CD4-positive, alpha-beta T cell (primary cell): ENCODE data around the gene B4GALT6. TPM values are rescaled to one million over a fixed set of nuclear protein-coding genes. Genes with fewer than 3 reads are reported as not detected.

Experiments
- ATAC-seq: fragments of 200-7000 bp; cut with Tn5 transposase; one replicate; pipeline ENCODE4 v1.10.0; 2022; ENCODE audit warnings: mild to moderate bottlenecking; ENCODE audit not compliant: poor library complexity
- CTCF ChIA-PET: fragments of 350-600 bp; sonication (Branson Sonifier 250); formaldehyde crosslinking; loops from one replicate; lab custom pipeline; 2021; ENCODE audit warnings: antibody characterized with exemption, inconsistent platforms; lab: Charles Lee
- POLR2A ChIA-PET: fragments of 350-600 bp; sonication (Branson Sonifier 250); formaldehyde crosslinking; loops from one replicate; lab custom pipeline; 2021; ENCODE audit warnings: antibody characterized with exemption, inconsistent platforms; lab: Charles Lee
- DNase-seq, 14 experiments: peaks; one replicate each; pipeline ENCODE4 v3.0.0-alpha.2; 2013 to 2020; ENCODE audit warnings: mixed read lengths in 2 of 14
- H3K27ac ChIP-seq, 2 donors: one replicate each; pipeline versions ENCODE4 v1.5.1 to v1.7.0; 2013; ENCODE audit warnings: low read length in 2 of 2, low read depth in 1 of 2, mild to moderate bottlenecking in 1 of 2
- H3K27me3 ChIP-seq, 2 experiments: 1 replicate in 1 of 2; 2 replicates in 1 of 2; pipeline versions ENCODE4 v1.6.1 to v1.7.0; 2013; ENCODE audit warnings: low read length in 2 of 2, control low read depth in 1 of 2, mild to moderate bottlenecking in 1 of 2, moderate library complexity in 1 of 2; ENCODE audit not compliant: insufficient read depth in 2 of 2, control insufficient read depth in 1 of 2
- H3K36me3 ChIP-seq: one replicate; pipeline ENCODE4 v1.6.1; 2013; ENCODE audit warnings: low read length, control low read depth; ENCODE audit not compliant: insufficient read depth
- H3K4me1 ChIP-seq: one replicate; pipeline ENCODE4 v1.6.1; 2013; ENCODE audit warnings: low read length, control low read depth; ENCODE audit not compliant: insufficient read depth
- H3K4me3 ChIP-seq: one replicate; pipeline ENCODE4 v1.5.1; 2013; ENCODE audit warnings: mild to moderate bottlenecking, low read length, moderate library complexity
- H3K9me3 ChIP-seq, 2 experiments: 1 replicate in 1 of 2; 2 replicates in 1 of 2; pipeline versions ENCODE4 v1.6.1 to v1.7.0; 2013; ENCODE audit warnings: low read length in 2 of 2, mild to moderate bottlenecking in 2 of 2, control low read depth in 1 of 2, moderate library complexity in 1 of 2; ENCODE audit not compliant: control insufficient read depth in 1 of 2, insufficient read depth in 1 of 2
- H3K27ac Mint-ChIP-seq: one replicate; pipeline ENCODE4 v1.8.0; 2020; ENCODE audit warnings: mixed read lengths
- H3K27me3 Mint-ChIP-seq: one replicate; pipeline ENCODE4 v1.8.0; 2021; ENCODE audit warnings: mixed read lengths
- H3K36me3 Mint-ChIP-seq: one replicate; pipeline ENCODE4 v1.8.0; 2021; ENCODE audit warnings: low read depth, mixed read lengths
- H3K4me1 Mint-ChIP-seq: one replicate; pipeline ENCODE4 v1.8.0; 2021; ENCODE audit warnings: low read depth, mixed read lengths
- H3K4me3 Mint-ChIP-seq: one replicate; pipeline ENCODE4 v1.8.0; 2020; ENCODE audit warnings: mild to moderate bottlenecking, mixed read lengths
- H3K9me3 Mint-ChIP-seq: one replicate; pipeline ENCODE4 v1.8.0; 2020; ENCODE audit warnings: mixed read lengths
- intact Hi-C, 2 experiments: fragments of 100-400 bp; cut with DNase I in 1 of 2; cut with micrococcal nuclease in 1 of 2; formaldehyde crosslinking; loops; one replicate each; pipeline versions ENCODE4 v1.15.1 to v1.9.0; 2023 to 2025; cut with DNase I, micrococcal nuclease
- total RNA-seq, 174 experiments: library from RNA in 2 of 174; stranded (reverse) in 2 of 174; gene quantifications; one replicate each; pipeline ENCODE4 v1.2.3 and lab custom pipeline; 2021 to 2026
- TF ChIP-seq, protein P1 (sequence below): fragments of 200-600 bp; IDR thresholded peaks from one replicate; pipeline ENCODE4 v1.8.0; 2022; ENCODE audit warnings: antibody characterized with exemption, mild to moderate bottlenecking

Gene B4GALT6
- total RNA-seq, 2 experiments from 2014 or later: 0.75 TPM; not detected in 1

GRCh38 chr18:31701744-31702143, 17.4 kb upstream of the B4GALT6 start:
- Histone ChIP-seq H3K36me3 (no peaks in the 10 kb centered on the region), H3K4me1 (peaks cover 4% of the 10 kb centered on the region), H3K9me3 (no peaks in the 10 kb centered on the region), H3K4me3 (no peak overlapping the region), H3K27ac (no peak overlapping the region), H3K27me3 (peaks cover 0 to 4% of the 10 kb centered on the region in 2 experiments)
- Mint-ChIP-seq H3K4me1 (peaks cover 7% of the 10 kb centered on the region), H3K27ac (no peak overlapping the region), H3K27me3 (peaks cover 2% of the 10 kb centered on the region), H3K36me3 (no peaks in the 10 kb centered on the region), H3K4me3 (no peak overlapping the region), H3K9me3 (no peaks in the 10 kb centered on the region)
- DNase-seq (no peak), ATAC-seq (no peak)
- CTCF ChIA-PET: no interaction called here
- intact Hi-C loops: no loop called here
- TF ChIP-seq, protein P1, sequence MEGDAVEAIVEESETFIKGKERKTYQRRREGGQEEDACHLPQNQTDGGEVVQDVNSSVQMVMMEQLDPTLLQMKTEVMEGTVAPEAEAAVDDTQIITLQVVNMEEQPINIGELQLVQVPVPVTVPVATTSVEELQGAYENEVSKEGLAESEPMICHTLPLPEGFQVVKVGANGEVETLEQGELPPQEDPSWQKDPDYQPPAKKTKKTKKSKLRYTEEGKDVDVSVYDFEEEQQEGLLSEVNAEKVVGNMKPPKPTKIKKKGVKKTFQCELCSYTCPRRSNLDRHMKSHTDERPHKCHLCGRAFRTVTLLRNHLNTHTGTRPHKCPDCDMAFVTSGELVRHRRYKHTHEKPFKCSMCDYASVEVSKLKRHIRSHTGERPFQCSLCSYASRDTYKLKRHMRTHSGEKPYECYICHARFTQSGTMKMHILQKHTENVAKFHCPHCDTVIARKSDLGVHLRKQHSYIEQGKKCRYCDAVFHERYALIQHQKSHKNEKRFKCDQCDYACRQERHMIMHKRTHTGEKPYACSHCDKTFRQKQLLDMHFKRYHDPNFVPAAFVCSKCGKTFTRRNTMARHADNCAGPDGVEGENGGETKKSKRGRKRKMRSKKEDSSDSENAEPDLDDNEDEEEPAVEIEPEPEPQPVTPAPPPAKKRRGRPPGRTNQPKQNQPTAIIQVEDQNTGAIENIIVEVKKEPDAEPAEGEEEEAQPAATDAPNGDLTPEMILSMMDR: no peak
- POLR2A ChIA-PET: interaction anchor here (0.6 kb wide), 1 partner anchor 891 kb away, joined by 4 read pairs; no protein-coding TSS in a partner anchor

GRCh38 chr18:31700990-31701389, 16.6 kb upstream of the B4GALT6 start:
- ChIA-PET POLR2A (no interaction called here), CTCF (no interaction called here)
- TF ChIP-seq, protein P1: no peak
- Mint-ChIP-seq H3K36me3 (no peaks in the 10 kb centered on the region), H3K4me3 (no peak overlapping the region), H3K4me1 (peaks cover 7% of the 10 kb centered on the region), H3K9me3 (no peaks in the 10 kb centered on the region), H3K27ac (no peak overlapping the region), H3K27me3 (no peaks in the 10 kb centered on the region)
- Histone ChIP-seq H3K27me3 (peaks cover 0 to 4% of the 10 kb centered on the region in 2 experiments), H3K9me3 (no peaks in the 10 kb centered on the region), H3K4me3 (no peak overlapping the region), H3K4me1 (peaks cover 4% of the 10 kb centered on the region), H3K36me3 (no peaks in the 10 kb centered on the region), H3K27ac (no peak overlapping the region)
- no peak for DNase-seq
- intact Hi-C loops: no loop called here
- no peak for ATAC-seq

DNA sequence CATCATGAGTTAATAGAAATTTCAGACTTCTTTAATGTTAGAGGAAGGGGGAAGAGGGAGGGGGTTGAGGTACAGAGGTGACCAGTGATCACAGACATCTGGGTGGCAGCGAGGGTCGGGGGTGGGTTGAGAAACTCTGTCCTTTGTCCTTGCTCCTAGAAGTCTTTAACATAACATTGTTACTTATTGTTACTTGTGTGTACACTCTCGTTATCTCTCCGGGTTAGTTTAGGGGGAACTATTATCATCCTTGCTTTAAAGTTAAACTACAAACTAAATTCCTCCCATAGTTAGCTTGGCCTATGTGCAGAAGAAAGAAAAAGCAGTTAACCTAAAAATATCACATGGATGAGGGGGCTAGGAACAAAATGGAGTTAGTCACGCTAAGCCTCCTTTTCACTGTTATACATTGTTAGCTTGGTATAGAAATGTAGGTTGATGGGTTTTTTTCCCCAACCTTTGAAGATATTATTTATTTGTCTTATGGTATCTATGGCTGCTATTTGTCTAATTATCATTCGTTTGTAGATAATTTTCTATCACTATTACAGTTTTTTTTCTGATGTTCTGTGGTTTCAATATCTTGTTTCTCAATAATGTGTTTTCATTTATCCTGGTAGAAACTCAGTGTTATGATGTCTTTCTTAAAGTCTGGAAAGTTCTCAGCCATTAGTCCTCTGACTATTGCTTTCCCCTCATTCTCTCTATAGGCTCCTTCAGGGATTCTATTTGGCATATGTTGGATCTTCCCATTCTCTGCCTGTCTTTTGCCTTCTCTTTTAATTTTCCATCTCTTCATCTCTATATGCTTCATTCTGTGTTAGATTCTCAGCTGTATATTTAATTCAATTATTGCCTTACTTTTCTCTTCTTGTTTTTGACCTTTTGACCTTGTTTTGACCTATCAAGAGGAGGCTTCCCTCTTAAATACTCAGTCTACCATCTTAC, 13.2 kb upstream of the B4GALT6 start:
- Mint-ChIP-seq H3K4me1 (peaks cover 5% of the 10 kb centered on the region), H3K27me3 (peaks cover 2% of the 10 kb centered on the region), H3K27ac (no peak overlapping the region), H3K36me3 (no peaks in the 10 kb centered on the region), H3K9me3 (no peaks in the 10 kb centered on the region), H3K4me3 (no peak overlapping the region)
- ChIA-PET POLR2A (no interaction called here), CTCF (no interaction called here)
- ATAC-seq: no peak
- Histone ChIP-seq H3K27me3 (no peaks in the 10 kb centered on the region), H3K4me3 (no peak overlapping the region), H3K9me3 (no peaks in the 10 kb centered on the region), H3K27ac (no peak overlapping the region), H3K36me3 (no peaks in the 10 kb centered on the region), H3K4me1 (peaks cover 2% of the 10 kb centered on the region)
- intact Hi-C loops: no loop called here
- TF ChIP-seq, protein P1: no peak
- no peak for DNase-seq
